Activated CD8-positive, alpha-beta memory T cell treated with anti-CD3 and anti-CD28 coated beads for 36 hours (primary cell): ENCODE data around the gene ARL8A. TPM values are rescaled to one million over a fixed set of nuclear protein-coding genes. Genes with fewer than 3 reads are reported as not detected.

Experiments used
- total RNA-seq, 2 experiments: library from RNA; stranded (reverse); gene quantifications; one replicate each; pipeline ENCODE4 v1.2.3, GENCODE V29; 2021

Gene ARL8A
- total RNA-seq, 2 experiments from 2014 or later, result 48.3 to 53.2 TPM

Other genes with a start within 250 kb of the ARL8A start
- not detected for gene LMOD1, start 198.2 kb downstream of the ARL8A start, total RNA-seq
- gene TIMM17A, start 189.2 kb downstream of the ARL8A start, total RNA-seq, result 100 to 1,000 TPM; 119 to 122 TPM
- gene RNPEP, start 162.1 kb downstream of the ARL8A start, total RNA-seq, result 10 to 100 TPM; 37.0 to 39.4 TPM
- under 1 TPM; 0.10 to 0.19 TPM for gene ELF3, start 134.2 kb downstream of the ARL8A start, total RNA-seq
- not detected for gene GPR37L1, start 21.8 kb downstream of the ARL8A start, total RNA-seq
- 100 to 1,000 TPM; 454 to 462 TPM for gene PTPN7, start 15.9 kb upstream of the ARL8A start, total RNA-seq
- gene LGR6, start 49.1 kb upstream of the ARL8A start, total RNA-seq, result under 1 TPM; 0.08 to 0.11 TPM
- gene UBE2T, start 197.2 kb upstream of the ARL8A start, total RNA-seq, result 10 to 100 TPM; 90.4 to 91.2 TPM
- gene PPP1R12B, start 204.0 kb upstream of the ARL8A start, total RNA-seq, result 10 to 100 TPM; 12.4 to 14.3 TPM